Measurements from ENCODE around the gene CITED4. TPM values are rescaled to one million over a fixed set of nuclear protein-coding genes. Genes with fewer than 3 reads are reported as not detected.

CITED4 gene
- total and polyA plus RNA-seq, 9 of the 15 experiments (the other 6 are each of a cell fraction or from before 2014, with no cell fraction given): 0.11 to 1.2 (median 0.17) TPM; not detected in 2

GRCh38 chr1:40840526-40841323 lies 21.4 kb downstream of the CITED4 start (continued):
- TF ChIP-seq ETV1 (tag; conservative IDR thresholded peaks at IDR 0.05; ENCODE audit: low read depth) (0 out of 2 replicates have a peak, but pooled peaks have one; percentile 22), ZBTB43 (CRISPR knock-in tag; IDR thresholded peaks at IDR 0.05) (no peak), NFIX (CRISPR knock-in tag; IDR thresholded peaks at IDR 0.05; ENCODE audit: low read depth) (no peak), JUND (IDR thresholded peaks at IDR 0.05; ENCODE audit: borderline replicate concordance, low read depth, low read length) (peak; percentile 36; the same call in 1 of the 2 replicates), JUND (tag; IDR thresholded peaks at IDR 0.05; ENCODE audit: borderline replicate concordance, low read depth, low read length) (no peak), KDM1A (IDR thresholded peaks at IDR 0.05) (no peak; a peak in 1 of 4 replicates), FOXP4 (CRISPR knock-in tag; IDR thresholded peaks at IDR 0.05; ENCODE audit: borderline replicate concordance) (no peak), MECOM (CRISPR knock-in tag; IDR thresholded peaks at IDR 0.05) (no peak), ZNF740 (CRISPR knock-in tag; IDR thresholded peaks at IDR 0.05) (no peak), ZNF740 (tag; IDR thresholded peaks at IDR 0.05) (no peak), EP400 (IDR thresholded peaks at IDR 0.05) (peak; percentile 18; the same call in 1 of the 2 replicates), ZBTB2 (IDR thresholded peaks at IDR 0.05) (peak; percentile 80), KLF6 (CRISPR knock-in tag; IDR thresholded peaks at IDR 0.05; ENCODE audit: borderline replicate concordance) (no peak), DMBX1 (CRISPR knock-in tag; IDR thresholded peaks at IDR 0.05; ENCODE audit: borderline replicate concordance) (no peak; the same call in 1 of the 2 replicates), KLF1 (tag; IDR thresholded peaks at IDR 0.05) (no peak), ZC3H11A (IDR thresholded peaks at IDR 0.05; ENCODE audit: low read depth, low read length) (no peak), RBM25 (IDR thresholded peaks at IDR 0.05; ENCODE audit: low read depth, low read length, severe bottlenecking) (no peak), TAF15 (IDR thresholded peaks at IDR 0.05; ENCODE audit: low read depth, low read length) (no peak), ZBTB1 (CRISPR knock-in tag; IDR thresholded peaks at IDR 0.05; ENCODE audit: borderline replicate concordance, low read depth) (no peak), ZSCAN32 (CRISPR knock-in tag; IDR thresholded peaks at IDR 0.05) (no peak), BRCA1 (IDR thresholded peaks at IDR 0.05) (no peak), BRCA1 (CRISPR knock-in tag; IDR thresholded peaks at IDR 0.05) (no peak)

Measured in K562 (cell line).